DMS153 treated with DMSO at 0.1 percent for 48 hours (cell line): Measurements from ENCODE around the gene ITGAE.

ENCODE experiments used
- DNase-seq: peaks from one replicate; lab custom pipeline; 2025; ENCODE audit not compliant: unreplicated experiment; lab: John Stamatoyannopoulos, UW

Gene ITGAE

GRCh38 chr17:3697103-3697476, 103.9 kb downstream of the ITGAE start:
- DNase-seq: no peak

GRCh38 chr17:3695723-3696411, 105.1 kb downstream of the ITGAE start, which contains the start of gene P2RX5:
TSS of gene P2RX5 (minus strand) at chr17:3696155. CDS start at chr17:3696005, 150 bp downstream.
- DNase-seq: no peak

GRCh38 chr17:3695129-3695722, 105.8 kb downstream of the ITGAE start:
- DNase-seq: no peak

- DNase-seq: no peak
Measured at GRCh38 chr17:3693829-3694231, 107.2 kb downstream of the ITGAE start.

- DNase-seq: no peak
Measured at GRCh38 chr17:3693141-3693540, 107.8 kb downstream of the ITGAE start.

- no peak for DNase-seq
Measured at GRCh38 chr17:3692346-3692745, 108.6 kb downstream of the ITGAE start.

- no peak for DNase-seq
Measured at GRCh38 chr17:3691617-3692067, 109.3 kb downstream of the ITGAE start.

GRCh38 chr17:3690094-3690715, 110.8 kb downstream of the ITGAE start:
- no peak for DNase-seq

- DNase-seq: no peak
Measured at GRCh38 chr17:3689262-3690093, 111.5 kb downstream of the ITGAE start.

GRCh38 chr17:3688852-3689261, 112.1 kb downstream of the ITGAE start:
- DNase-seq: no peak

GRCh38 chr17:3688027-3688553, 112.9 kb downstream of the ITGAE start:
- no peak for DNase-seq

GRCh38 chr17:3685174-3685573, 115.8 kb downstream of the ITGAE start:
- DNase-seq: no peak

GRCh38 chr17:3683054-3683511, 117.9 kb downstream of the ITGAE start:
- DNase-seq: no peak

- DNase-seq: no peak
Measured at GRCh38 chr17:3682033-3682432, 119.0 kb downstream of the ITGAE start.

GRCh38 chr17:3681565-3681964, 119.4 kb downstream of the ITGAE start:
- DNase-seq: no peak

- no peak for DNase-seq
Measured at GRCh38 chr17:3681057-3681456, 119.9 kb downstream of the ITGAE start.

- no peak for DNase-seq
Measured at GRCh38 chr17:3679531-3680126, 121.4 kb downstream of the ITGAE start.

- no peak for DNase-seq
Measured at GRCh38 chr17:3678821-3679530, 122.0 kb downstream of the ITGAE start.

- DNase-seq: no peak
Measured at GRCh38 chr17:3678095-3678820, 122.7 kb downstream of the ITGAE start.
